Measurements from ENCODE around the gene EEF2.

Gene EEF2

GRCh38 chr19:3977242-3978143 is 7.8 kb downstream of the EEF2 start:
- ChIA-PET CTCF (interaction anchor here (0.9 kb wide), 1 partner anchor 10 kb away, joined by 3 read pairs; no protein-coding TSS in a partner anchor), POLR2A (interaction anchor here (1.0 to 2.1 kb wide), 2 partner anchors 10 kb away, joined by 6 to 10 read pairs; no protein-coding TSS in a partner anchor)
- no peak for TF ChIP-seq CTCF (IDR thresholded peaks at IDR 0.05; ENCODE audit: control extremely low read depth, extremely low read depth, low read depth, missing control alignments)
- no peak for DNase-seq (ENCODE audit: extremely low spot score)

GRCh38 chr19:3976495-3977241 is 8.6 kb downstream of the EEF2 start:
- DNase-seq (ENCODE audit: extremely low spot score): no peak
- ChIA-PET CTCF (interaction anchor here (0.9 kb wide), 1 partner anchor 11 kb away, joined by 3 read pairs; no protein-coding TSS in a partner anchor), POLR2A (interaction anchor here (0.6 to 1.0 kb wide), 2 partner anchors 9 to 11 kb away, joined by 3 to 6 read pairs; no protein-coding TSS in a partner anchor)
- no peak for TF ChIP-seq CTCF (IDR thresholded peaks at IDR 0.05; ENCODE audit: control extremely low read depth, extremely low read depth, low read depth, missing control alignments)

GRCh38 chr19:3975637-3976087 is 9.6 kb downstream of the EEF2 start:
- DNase-seq (ENCODE audit: extremely low spot score): no peak
- ChIA-PET CTCF (interaction anchor here (0.9 to 1.5 kb wide), 2 partner anchors 10 to 12 kb away, joined by 3 to 5 read pairs; partner anchors contain the start of gene EEF2), POLR2A (interaction anchor here (0.6 to 1.6 kb wide), 3 partner anchors 8 to 22 kb away, joined by 3 to 13 read pairs (median 3); partner anchors contain the start of gene EEF2)
- no peak for TF ChIP-seq CTCF (IDR thresholded peaks at IDR 0.05; ENCODE audit: control extremely low read depth, extremely low read depth, low read depth, missing control alignments)

GRCh38 chr19:3975144-3975543 is 10.1 kb downstream of the EEF2 start:
- ChIA-PET POLR2A (interaction anchor here (1.1 to 1.6 kb wide), 2 partner anchors 8 to 10 kb away, joined by 3 to 13 read pairs; partner anchors contain the start of gene EEF2), CTCF (interaction anchor here (0.9 to 1.5 kb wide), 2 partner anchors 10 to 12 kb away, joined by 3 to 5 read pairs; partner anchors contain the start of gene EEF2)
- DNase-seq (ENCODE audit: extremely low spot score): no peak

GRCh38 chr19:3970808-3971598 is 14.3 kb downstream of the EEF2 start, which contains the start of gene DAPK3:
TSS of gene DAPK3 (minus strand) at chr19:3971099. CDS start at chr19:3969735, 1,364 bp downstream.
- CTCF ChIA-PET: interaction anchor here (0.9 to 1.5 kb wide), 3 partner anchors 12 to 17 kb away, joined by 3 to 5 read pairs (median 4); partner anchors contain the start of gene EEF2
- no peak for TF ChIP-seq CTCF (IDR thresholded peaks at IDR 0.05; ENCODE audit: control extremely low read depth, extremely low read depth, low read depth, missing control alignments)
- POLR2A ChIA-PET: interaction anchor here (0.6 to 2.9 kb wide), 8 partner anchors 10 to 208 kb away, joined by 3 to 29 read pairs (median 6); partner anchors contain the start of genes EEF2 and MRPL54
- peak; percentile 97 for DNase-seq (ENCODE audit: extremely low spot score)

More at GRCh38 chr19:3975144-3975543, 10.1 kb downstream of the EEF2 start:
- no peak for TF ChIP-seq CTCF (IDR thresholded peaks at IDR 0.05; ENCODE audit: control extremely low read depth, extremely low read depth, low read depth, missing control alignments)
